ENCODE results near the gene TP73.

The TP73 gene

DNA sequence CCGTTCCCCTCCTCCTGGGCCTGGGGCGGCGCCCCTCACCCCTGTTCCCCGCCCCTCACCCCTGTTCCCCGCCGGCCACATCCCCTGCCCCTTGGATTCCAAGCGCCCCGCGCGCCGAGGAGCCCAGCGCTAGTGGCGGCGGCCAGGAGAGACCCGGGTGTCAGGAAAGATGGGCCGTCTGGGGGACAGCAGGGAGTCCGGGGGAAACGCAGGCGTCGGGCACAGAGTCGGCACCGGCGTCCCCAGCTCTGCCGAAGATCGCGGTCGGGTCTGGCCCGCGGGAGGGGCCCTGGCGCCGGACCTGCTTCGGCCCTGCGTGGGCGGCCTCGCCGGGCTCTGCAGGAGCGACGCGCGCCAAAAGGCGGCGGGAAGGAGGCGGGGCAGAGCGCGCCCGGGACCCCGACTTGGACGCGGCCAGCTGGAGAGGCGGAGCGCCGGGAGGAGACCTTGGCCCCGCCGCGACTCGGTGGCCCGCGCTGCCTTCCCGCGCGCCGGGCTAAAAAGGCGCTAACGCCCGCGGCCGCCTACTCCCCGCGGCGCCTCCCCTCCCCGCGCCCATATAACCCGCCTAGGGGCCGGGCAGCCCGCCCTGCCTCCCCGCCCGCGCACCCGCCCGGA is at the start of gene TP73:
TSS of gene TP73 (plus strand) at position 587 of the 618 bp plus-strand sequence. CDS start 29,850 bp downstream, outside the sequence.
- in situ Hi-C loops (cut with MboI; ENCODE audit: low sequenced_read_pairs) = no loop called here

DNA sequence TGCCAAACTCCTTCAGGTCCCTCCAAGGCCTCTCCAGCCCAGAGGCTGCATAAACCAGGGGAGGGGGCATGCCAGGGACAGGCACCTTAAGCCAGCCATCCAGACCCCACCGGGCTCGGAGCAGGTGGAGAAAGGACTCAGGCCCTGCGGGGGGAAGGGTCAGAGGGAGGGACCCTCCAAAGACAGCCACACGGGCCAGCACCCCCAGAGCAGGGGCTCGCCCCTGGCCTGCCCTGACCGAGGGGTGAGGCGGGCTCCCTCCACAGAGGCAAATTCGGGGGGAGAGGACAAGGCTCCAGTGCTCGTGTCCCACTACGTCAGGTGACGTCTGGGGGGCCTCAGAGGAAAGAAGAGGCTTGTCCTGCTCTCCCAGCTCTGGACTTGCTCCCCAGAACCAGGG is 49.2 kb upstream of the TP73 start:
- in situ Hi-C loops (cut with MboI; ENCODE audit: low sequenced_read_pairs) = no loop called here

DNA sequence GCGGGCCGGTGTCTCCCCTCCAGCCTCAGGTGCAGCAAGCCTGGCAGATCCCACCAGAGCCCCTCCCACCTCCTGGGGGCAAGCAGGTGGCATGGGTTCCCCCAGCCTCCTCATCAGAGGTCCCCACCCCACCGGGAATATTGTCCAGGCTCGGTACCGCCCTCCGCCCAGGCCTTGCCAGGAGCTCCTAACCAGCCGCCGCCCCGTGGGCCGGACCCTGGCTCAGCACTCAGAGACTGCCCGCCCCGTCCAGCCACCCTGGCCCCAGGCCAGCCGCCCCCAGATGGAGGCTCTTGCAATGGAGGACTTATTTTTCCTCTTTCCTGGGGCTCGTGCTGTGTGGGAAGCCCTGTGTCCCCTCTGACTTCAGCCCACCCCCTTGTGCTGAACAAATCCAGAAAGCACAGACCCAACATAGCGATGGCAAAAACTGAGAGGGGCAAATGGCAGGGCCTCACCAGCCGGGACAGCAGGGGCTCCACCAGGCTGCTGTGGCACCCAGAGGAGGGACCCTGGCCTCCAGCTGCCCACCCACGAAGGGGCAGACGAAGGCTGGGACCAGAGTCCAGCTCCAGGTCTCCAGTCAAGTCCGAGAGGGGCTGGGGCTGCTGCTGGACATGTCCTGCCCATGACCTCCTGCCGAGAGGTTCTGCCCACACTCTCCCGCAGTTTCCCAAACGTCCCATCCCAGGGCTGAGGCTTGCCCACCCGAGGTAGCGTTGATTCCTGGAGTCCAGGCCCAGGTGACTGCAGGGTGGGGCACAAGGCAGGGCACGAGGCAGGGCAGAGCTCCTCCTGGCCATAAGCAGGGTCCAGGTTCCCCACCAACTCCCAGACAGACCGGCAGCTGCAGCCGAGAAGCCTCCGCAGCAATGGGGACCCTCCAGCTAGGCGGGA is 48.5 kb upstream of the TP73 start:
- in situ Hi-C loops (cut with MboI; ENCODE audit: low sequenced_read_pairs) = no loop called here

DNA sequence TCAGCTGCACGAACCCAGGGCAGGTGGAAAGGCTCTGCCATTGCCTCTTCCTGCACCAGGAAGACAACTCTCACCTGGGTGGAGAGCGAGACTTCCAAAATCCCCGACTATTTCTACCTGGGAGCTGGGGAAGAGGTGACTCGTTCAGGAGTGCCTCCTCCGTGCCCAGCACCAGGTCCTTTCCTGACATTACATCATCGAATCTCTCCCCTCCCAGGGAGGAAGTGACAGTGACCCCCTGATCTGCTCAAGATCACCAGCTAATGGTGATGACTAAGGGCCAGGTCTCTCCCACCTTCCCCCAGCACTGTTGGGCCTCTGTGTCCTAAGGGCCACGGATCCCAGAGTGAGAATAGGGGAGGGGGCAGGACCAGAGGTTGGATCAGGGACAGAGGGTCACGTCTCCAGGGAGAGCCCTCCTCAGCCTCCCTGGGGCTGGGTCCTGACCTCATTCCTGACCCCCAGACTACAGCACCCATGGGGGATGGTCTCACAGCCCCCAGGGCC is 47.8 kb upstream of the TP73 start:
- in situ Hi-C loops (cut with MboI; ENCODE audit: low sequenced_read_pairs) = no loop called here

DNA sequence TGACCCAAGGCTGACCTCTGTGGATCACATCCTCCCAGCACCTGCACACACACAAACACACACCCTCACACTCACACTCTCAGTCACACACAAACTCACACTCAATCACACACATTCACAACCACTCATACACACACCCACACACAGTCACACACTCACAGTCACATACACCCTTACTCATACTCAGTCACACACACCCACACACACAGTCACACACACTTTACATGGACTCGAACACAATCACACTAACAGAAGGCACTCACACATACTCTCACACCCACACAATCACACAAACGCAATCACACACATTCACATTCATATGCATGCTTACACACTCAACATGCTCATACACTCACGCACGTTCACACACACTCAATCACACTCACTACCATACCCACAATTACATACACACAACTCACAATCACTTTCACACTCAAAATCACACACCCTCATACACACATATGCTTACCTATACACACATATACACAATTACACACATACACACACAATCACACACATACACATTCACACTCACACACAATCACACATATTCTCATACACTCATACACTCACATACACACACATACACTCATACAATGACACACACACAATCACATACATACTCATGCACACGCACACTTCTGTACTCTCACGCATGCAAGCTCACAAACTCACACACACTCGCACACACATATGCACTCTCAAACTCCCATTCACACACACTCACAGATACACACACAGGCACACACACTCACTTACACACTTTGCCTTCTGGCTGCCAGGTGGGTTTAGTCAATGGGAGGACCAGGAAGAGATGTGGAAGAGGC is 47.1 kb upstream of the TP73 start:
- in situ Hi-C loops (cut with MboI; ENCODE audit: low sequenced_read_pairs) = no loop called here

DNA sequence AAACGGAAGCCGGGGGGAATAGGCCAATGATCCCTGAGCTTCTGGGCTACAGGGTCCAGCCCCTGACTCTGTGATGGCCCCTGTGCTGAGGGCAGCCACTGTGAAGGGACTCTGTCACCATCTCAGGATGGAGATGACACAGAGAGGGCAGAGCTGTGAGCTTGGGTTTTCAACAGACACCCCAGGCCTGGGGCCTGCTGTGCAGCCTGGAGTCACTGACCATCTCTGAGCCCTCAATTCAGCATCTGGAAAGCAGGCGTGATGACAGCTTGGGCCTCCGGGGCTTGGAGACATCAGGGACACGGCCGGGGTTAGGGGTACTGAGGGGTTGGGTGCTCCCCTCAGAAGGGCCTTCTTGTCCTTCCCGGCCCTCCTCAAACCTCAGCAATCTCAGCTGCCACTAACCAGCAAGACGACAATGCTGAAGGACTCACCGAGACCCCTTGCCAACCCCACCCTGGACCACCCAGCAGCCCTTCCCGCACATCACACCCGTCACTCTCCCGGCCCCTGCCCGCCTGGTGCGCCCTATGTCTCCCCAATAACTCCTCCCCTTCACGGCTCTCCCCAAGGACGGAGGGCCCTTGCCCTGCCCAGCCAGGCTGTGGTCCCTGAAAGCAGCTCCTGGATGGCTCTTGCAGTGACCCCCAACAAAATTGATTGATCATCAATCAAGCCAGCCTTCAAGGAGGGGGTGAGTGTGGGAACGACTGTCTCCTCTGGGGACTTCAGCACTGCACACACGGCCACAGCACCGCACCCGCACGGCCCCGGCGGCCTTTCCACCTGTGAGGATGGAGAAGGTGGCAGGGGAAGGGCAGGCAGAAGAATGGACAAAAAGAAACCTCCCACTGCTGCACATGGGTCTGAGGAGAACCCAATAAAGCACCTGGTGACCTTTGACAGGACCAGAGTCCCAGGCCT is 45.3 kb upstream of the TP73 start:
- in situ Hi-C loops (cut with MboI; ENCODE audit: low sequenced_read_pairs) = no loop called here

DNA sequence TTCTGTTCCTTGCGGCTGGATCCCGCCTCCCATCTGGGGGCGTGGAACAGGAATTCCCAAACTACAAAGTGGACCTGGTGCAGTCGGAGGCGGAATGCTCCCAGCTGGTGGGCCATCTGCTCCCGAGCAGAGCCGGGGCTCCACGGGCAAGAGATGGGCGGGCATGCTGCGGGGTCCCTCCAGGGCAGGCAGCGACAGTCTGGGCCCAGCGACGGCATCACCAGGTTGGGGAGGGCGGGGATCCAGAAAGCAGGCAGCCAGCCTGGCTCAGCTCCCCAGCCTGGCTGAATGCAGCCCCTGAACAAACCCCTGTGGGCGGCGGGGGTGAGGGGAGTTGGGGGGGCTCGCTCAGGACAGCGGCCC is 44.6 kb upstream of the TP73 start:
- in situ Hi-C loops (cut with MboI; ENCODE audit: low sequenced_read_pairs) = no loop called here

DNA sequence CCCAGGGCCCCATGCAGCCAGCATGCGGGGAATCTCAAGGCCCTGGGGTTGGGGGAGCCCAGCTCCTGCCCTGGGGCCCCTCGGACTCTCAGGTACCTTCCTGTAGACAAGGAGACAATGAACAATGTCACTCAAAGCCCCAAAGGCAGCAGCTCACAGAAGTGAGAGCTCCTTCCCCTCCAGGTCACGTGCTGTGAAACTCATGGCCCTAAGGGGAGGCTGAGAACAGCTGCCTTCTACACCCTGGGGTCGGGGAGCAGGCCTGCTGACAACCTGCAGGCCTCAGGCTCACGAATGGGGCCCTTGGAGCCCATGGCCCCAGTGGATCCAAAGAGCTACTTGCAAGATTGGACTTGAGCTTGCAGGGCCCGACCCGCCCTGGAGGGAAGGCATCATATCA is 44.2 kb upstream of the TP73 start:
- in situ Hi-C loops (cut with MboI; ENCODE audit: low sequenced_read_pairs) = no loop called here

DNA sequence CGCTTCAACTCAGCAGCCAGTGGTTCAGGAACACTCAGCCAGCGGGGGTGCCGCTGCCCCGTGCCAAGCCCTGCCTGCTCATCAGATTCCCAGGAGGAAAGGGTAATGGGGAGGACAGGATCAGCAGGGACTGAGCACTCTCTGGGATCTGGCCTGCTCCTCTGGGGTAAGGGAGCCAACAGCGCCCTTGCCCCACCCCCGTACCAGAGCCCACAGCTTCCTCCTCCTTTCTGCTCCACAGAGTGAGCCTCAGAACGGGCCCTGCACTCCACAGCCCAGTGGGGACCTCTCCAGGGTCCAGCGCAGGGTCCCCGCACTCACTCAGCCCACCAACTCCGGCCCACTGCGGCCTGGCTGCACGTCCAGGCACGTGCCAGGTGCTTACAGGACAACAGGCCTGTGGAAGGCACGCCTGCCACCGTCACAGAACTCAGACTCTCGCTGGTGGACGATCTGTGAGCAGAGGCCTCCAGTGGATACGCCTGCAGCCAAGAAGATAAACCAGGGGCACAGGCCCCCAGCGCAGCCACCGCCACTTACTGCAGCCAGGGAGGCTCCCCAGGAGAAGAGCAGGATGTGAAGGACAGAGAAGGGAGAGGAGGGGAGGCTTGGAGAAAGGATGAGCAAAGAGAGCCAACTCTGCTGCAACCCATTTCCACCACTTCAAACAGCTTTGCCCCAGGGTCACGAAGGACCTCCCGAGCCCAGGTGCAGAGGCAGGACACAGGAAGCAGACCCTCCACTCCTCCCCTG is 43.1 kb upstream of the TP73 start:
- in situ Hi-C loops (cut with MboI; ENCODE audit: low sequenced_read_pairs) = no loop called here

DNA sequence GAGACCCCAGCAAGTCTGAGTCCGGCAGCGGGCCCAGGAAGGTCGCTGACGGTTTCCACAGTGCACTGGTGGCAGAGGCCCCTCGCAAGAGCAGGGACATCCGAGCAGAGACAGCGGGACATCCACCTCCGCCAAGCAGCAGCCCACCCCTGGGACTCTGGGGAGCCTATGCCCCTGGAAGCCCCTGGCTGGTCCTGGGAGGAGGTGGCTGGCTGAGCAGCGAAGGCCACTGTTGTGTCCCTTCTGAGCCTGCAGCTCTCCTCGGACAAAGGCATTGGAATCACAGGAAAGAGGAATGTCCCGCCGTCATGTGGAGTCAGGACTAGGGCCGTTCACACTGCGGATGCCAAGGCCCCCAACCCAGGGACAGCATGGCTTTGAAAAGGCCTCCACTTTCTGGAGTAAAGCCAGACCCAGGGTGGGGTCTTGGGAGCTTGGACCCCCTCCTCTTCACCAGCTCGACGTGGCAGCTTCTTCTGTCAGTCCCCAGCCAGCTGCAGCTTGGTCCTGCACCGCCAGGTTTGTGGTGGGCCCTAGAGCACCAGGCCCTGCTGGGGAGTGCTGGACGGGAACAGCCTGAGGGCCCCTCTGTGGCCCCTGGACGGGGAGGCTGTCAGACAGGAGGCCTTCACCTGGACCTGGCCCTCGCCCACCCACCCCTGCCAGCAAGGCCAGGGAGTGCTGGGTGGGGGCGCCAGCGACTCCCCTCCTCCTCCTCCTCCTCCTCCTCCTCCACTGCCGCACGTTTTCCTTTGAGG is 42.4 kb upstream of the TP73 start:
- in situ Hi-C loops (cut with MboI; ENCODE audit: low sequenced_read_pairs) = no loop called here

DNA sequence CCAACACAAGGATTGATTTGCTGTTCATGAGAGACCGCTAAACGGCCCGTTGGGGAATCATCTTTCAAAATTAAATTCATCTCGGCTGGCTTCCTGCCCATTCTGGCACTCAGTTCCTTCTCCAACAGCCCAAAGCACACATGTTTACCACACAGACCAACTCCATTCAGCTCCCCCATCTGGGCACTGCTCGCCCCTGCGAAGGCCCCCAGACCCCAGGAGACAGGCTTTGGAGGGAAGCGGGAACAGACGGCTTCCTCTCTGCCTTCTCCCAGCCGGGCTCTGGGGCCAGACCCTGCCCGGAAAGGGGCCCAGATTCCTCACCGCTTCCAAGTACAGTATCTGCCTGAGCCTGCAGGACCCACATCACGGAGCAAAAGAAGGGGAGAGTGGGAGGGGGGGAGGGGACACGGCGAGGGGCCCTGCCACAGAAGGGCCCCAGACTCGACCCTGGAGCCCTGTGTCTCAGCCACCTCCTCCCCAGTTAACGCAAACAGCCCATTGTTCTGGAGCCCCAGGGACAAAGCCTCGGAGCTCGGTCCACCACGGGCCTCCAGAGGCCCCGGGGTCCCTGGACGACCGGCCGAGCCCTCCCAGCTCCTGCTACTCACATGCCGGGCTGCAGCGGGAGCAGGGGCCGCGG is 41.7 kb upstream of the TP73 start:
- in situ Hi-C loops (cut with MboI; ENCODE audit: low sequenced_read_pairs) = no loop called here

DNA sequence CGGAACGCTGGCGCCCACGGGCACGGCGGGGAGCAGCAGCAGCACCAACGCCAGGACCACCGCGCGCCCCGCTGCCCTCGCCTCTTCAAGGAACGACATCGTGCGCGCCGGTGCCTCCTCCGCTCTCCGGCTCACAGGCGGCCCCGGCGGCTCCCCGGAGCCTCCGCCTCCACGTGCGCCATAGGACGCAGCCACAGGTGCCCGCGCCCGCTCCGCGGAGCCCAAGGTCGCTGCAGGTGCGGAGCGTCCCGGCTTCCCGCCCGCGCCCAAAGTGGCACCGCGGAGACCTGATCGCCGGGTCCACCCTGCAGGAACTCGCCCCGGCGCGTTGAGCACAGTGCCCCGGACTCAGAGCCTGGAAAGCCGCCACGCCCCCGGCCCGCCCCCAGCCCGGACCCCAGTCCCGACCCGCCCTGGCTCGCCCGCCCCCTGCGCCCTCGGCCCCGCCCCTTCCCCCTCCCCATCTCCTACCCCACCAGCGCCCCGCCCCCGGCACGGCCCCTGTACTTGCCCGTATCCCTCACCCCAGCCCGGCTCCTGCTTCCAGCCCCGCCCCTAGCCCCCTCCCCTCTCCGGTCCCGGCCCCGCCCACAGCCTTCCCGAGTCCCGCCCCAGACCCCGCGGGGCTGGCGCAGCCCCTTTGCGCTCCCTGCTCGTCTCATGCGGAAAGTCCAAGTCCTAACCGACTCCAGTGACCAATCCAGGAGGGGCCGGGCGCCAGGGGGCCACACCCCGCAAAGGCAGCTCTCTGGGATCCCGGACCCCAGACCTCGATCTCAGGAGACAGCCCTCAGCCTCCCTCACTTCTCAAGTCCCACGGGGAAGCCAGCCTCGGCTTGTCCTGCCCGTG is 40.9 kb upstream of the TP73 start, which contains the start of gene MEGF6:
TSS of gene MEGF6 (minus strand) at position 339 of the 850 bp plus-strand sequence. CDS start at position 99, 240 bp downstream.
- in situ Hi-C loops (cut with MboI; ENCODE audit: low sequenced_read_pairs) = no loop called here

DNA sequence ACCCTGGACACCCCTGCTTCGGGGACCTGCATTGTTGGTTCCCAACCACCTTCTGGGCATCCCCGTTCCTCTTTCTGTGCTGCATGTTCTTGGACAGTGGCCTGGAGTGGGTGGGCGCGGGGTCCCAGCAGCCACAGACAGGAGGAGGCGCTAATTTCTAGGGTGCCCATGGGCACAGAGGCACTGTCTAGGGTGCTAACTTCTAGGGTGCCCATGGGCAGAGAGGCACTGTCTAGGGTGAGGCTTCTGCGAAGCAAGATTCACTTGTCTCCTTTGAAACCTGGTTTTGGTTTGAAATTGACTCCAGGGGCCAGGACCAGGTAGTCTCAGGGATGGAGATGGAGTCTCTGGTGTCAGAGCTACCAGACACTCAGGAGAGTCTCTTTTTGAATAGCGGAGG is 40.2 kb upstream of the TP73 start:
- in situ Hi-C loops (cut with MboI; ENCODE audit: low sequenced_read_pairs) = no loop called here

DNA sequence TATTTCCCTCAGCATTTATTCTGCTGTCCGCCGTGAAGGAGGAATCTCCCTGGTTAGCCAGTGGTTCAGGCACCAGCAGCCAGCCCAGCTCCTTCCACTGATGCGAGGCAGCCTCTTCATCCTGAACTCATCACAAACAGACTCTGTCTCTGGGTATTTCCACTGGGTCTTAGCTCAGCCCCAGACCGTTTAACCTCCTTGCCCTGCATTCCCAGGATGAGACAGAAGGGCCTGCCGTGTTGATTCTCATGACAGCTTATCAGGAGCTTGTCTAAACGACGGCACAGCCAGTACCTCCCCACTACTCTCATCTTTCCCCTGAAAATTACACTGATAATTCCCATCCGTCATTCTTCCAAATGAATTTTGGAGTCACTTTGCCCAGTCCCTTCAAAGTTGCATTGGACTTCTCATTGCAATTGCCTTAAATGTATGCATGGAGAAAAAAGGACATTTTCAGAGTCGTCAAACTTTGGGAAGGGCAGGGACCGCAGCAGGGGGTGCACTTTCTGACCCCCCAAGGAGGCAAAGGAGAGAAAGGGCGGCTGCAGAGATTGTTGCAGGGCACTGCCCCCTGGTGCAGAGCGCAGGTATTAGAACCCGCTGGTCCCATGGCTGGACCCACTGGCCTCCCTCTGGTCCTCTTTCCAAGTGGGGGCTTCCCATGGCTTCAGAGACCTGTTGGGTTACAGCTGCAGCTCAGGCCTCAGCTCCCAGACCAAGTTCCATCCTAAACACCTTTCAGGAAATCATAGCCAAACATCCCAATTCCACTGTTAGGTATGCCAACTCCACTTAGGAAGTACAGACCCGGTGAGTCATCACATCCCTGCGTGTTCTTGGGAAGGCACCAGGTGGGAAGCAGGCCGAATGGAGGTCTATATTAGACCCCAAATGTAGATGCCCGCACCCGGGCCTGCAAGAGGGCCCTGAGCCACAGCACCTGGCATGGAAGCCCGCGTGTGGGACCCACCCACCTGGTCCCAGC is 37.3 kb upstream of the TP73 start:
- in situ Hi-C loops (cut with MboI; ENCODE audit: low sequenced_read_pairs) = no loop called here

DNA sequence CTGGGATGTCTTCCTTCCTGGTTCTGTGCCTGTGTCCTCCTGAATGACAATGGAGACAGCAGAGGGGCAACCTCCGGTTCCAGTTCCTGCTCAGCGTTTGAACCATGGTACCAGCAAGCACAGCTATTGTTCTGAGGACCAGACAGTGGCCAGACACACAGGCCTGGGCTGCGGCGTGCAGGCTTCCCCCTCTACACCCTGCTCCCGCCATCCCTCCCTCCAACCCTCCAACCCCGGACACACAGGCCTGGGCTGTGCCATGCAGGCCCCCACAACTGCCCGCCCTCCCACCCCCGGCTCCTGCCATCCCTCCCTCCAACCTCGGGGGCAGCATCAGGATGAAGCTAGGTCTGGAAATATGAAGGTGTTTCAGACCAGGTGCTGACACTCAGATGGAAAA is 35.5 kb upstream of the TP73 start:
- in situ Hi-C loops (cut with MboI; ENCODE audit: low sequenced_read_pairs) = no loop called here

DNA sequence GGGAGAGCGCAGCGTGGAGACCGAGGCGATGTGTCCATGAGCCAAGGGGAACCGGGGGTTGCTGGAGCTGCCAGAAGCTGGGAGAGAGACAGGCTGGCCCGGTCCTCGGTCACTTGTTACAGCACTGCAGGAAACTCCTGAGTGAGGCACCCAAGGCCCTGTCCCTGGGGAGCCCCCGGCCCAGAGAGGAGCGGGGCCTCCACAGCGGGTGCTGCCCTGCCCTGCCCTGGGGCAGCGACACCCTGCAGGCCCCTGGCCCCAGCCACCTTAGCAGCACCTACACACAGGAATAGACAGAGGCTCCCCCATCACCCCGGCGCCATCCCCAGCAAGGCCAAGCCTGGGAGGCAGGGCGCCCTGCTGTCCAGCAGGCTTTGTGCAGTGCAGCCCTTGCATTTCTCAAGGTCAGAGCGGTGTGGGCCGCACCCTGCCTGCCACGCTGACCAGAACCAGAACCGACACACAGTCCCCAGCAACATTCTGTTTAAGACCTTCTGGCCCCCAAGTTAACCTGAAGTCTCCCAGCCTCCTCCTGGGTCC is 34.4 kb upstream of the TP73 start:
- in situ Hi-C loops (cut with MboI; ENCODE audit: low sequenced_read_pairs) = no loop called here

Data from hTERT RPE-1 (cell line).